Endodermal cell (in vitro differentiated cells): Measurements from ENCODE around the gene TCF4. TPM values are rescaled to one million over a fixed set of nuclear protein-coding genes. Genes with fewer than 3 reads are reported as not detected.

ENCODE experiments used
- DNase-seq: peaks from one replicate; pipeline ENCODE4 v3.0.0-alpha.2; 2017
- H3K27ac ChIP-seq: 2 replicates; pipeline ENCODE4 v1.5.1; 2013; ENCODE audit warnings: mild to moderate bottlenecking, low read depth, low read length, moderate library complexity
- H3K27me3 ChIP-seq: 2 replicates; pipeline ENCODE4 v1.6.1; 2013; ENCODE audit warnings: mild to moderate bottlenecking, low read length, moderate library complexity; ENCODE audit not compliant: insufficient read depth, control insufficient read depth, poor library complexity, severe bottlenecking
- H3K36me3 ChIP-seq: 2 replicates; pipeline ENCODE4 v1.7.0; 2013; ENCODE audit warnings: mild to moderate bottlenecking, low read length, moderate library complexity; ENCODE audit not compliant: control insufficient read depth, insufficient read depth
- H3K4me1 ChIP-seq: one replicate; pipeline ENCODE4 v1.7.0; 2013; ENCODE audit warnings: low read length; ENCODE audit not compliant: control insufficient read depth, insufficient read depth
- H3K4me3 ChIP-seq: 2 replicates; pipeline ENCODE4 v1.5.1; 2013; ENCODE audit warnings: mild to moderate bottlenecking, low read length, moderate library complexity
- H3K9ac ChIP-seq: 2 replicates; pipeline ENCODE4 v1.6.1; 2013; ENCODE audit warnings: mild to moderate bottlenecking, low read length, moderate library complexity; ENCODE audit not compliant: poor library complexity, severe bottlenecking; ENCODE audit errors: extremely low read depth
- H3K9me3 ChIP-seq: 2 replicates; pipeline ENCODE4 v1.6.1; 2013; ENCODE audit warnings: mild to moderate bottlenecking, low read length, moderate library complexity; ENCODE audit not compliant: control insufficient read depth
- H3K27ac Mint-ChIP-seq: 2 replicates; pipeline ENCODE4 v1.8.0; 2020; ENCODE audit warnings: mixed read lengths
- H3K27me3 Mint-ChIP-seq: 2 replicates; pipeline ENCODE4 v1.8.0; 2021; ENCODE audit warnings: mild to moderate bottlenecking, mixed read lengths; ENCODE audit not compliant: insufficient read depth
- H3K36me3 Mint-ChIP-seq: 2 replicates; pipeline ENCODE4 v1.8.0; 2020; ENCODE audit warnings: low read depth, mixed read lengths
- H3K4me1 Mint-ChIP-seq: 2 replicates; pipeline ENCODE4 v1.8.0; 2020; ENCODE audit warnings: mixed read lengths
- H3K4me3 Mint-ChIP-seq: 2 replicates; pipeline ENCODE4 v1.8.0; 2020; ENCODE audit warnings: mild to moderate bottlenecking, moderate library complexity, mixed read lengths
- H3K9me3 Mint-ChIP-seq: 2 replicates; pipeline ENCODE4 v1.8.0; 2020; ENCODE audit warnings: mild to moderate bottlenecking, mixed read lengths
- WGBS, 2 experiments: methylation state at CpG; one replicate each; pipeline versions ENCODE4 v1.1.5 to v1.1.7; 2013; ENCODE audit warnings: missing lambda C conversion rate in 2 of 2, mixed read lengths in 1 of 2; ENCODE audit not compliant: insufficient coverage in 1 of 2, insufficient read length in 1 of 2; 5-methylcytosine and 5-hydroxymethylcytosine counted together
- total RNA-seq, 2 donors: library from RNA; stranded (reverse); fragmentation: NEBNext Ultra II Directional in 1 of 2; extraction: Animal tissue kit (Norgen Biotek cat#: 25700) in 1 of 2; gene quantifications; 2 replicates in 1 of 2; 3 replicates in 1 of 2; pipeline ENCODE4 v1.2.1, GENCODE V29; 2021
- TF ChIP-seq, protein P1 (sequence below): fragments of 200-600 bp; sonication (generic); conservative IDR thresholded peaks from 2 replicates; pipeline ENCODE4 v1.5.0; 2021; ENCODE audit warnings: antibody characterized with exemption, mild to moderate bottlenecking

Gene TCF4
- total RNA-seq, 2 donors from 2014 or later = 40.4 to 58.5 TPM

DNA sequence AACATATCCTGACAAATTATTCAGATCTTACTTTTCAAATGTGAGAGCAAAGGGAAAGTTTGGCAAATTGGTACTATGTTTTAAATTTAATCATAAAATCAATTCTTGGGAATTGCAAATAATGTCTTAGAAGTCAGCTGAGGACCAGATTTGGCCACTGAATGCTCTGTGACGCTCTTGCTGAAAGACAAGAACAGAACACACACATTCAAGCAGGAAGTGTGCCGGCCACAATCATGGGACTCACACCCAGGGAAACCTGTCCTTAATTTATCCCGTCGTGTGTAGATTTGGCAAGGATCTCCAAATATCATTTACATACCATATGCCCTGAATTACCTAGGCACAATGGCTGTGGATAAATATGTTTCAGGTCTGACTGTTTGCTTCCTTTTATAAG is 253.1 kb downstream of the TCF4 start:
- Histone ChIP-seq H3K27ac (no peak overlapping the region), H3K9ac (no peak overlapping the region), H3K4me1 (no peaks in the 10 kb centered on the region), H3K4me3 (no peak overlapping the region), H3K27me3 (no peaks in the 10 kb centered on the region), H3K9me3 (no peaks in the 10 kb centered on the region), H3K36me3 (no peaks in the 10 kb centered on the region)
- DNase-seq = no peak
- WGBS, 2 experiments = 84 to 96% methylated on average over 4 of the region's 4 CpGs
- H3K27ac Mint-ChIP-seq = no peak overlapping the region
- peaks cover 15% of the 10 kb centered on the region for H3K4me1 Mint-ChIP-seq
- H3K9me3 Mint-ChIP-seq = no peaks in the 10 kb centered on the region
- TF ChIP-seq, protein P1, sequence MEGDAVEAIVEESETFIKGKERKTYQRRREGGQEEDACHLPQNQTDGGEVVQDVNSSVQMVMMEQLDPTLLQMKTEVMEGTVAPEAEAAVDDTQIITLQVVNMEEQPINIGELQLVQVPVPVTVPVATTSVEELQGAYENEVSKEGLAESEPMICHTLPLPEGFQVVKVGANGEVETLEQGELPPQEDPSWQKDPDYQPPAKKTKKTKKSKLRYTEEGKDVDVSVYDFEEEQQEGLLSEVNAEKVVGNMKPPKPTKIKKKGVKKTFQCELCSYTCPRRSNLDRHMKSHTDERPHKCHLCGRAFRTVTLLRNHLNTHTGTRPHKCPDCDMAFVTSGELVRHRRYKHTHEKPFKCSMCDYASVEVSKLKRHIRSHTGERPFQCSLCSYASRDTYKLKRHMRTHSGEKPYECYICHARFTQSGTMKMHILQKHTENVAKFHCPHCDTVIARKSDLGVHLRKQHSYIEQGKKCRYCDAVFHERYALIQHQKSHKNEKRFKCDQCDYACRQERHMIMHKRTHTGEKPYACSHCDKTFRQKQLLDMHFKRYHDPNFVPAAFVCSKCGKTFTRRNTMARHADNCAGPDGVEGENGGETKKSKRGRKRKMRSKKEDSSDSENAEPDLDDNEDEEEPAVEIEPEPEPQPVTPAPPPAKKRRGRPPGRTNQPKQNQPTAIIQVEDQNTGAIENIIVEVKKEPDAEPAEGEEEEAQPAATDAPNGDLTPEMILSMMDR = no peak
- no peak overlapping the region for H3K4me3 Mint-ChIP-seq
- H3K36me3 Mint-ChIP-seq = no peaks in the 10 kb centered on the region
- no peaks in the 10 kb centered on the region for H3K27me3 Mint-ChIP-seq

DNA sequence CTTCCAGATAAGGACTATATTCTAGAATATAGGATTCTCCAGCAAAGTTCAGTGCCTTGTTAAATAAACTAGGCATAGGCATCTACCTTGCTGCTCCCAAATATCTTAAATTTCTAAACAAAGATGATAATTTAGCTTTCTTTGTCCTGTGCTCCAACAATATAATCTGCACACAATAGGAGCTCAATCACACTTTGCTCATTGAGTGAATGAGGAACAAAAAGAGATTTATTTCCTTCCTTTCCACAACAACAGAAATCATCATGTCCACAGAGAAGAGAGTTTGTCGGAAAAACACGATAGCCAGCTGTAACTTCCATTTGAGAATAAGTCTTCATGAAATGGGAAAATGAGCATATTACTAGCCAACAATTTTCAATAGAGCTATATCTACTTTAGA is 256.7 kb downstream of the TCF4 start:
- peaks cover 11% of the 10 kb centered on the region for H3K4me1 Mint-ChIP-seq
- Histone ChIP-seq H3K9me3 (no peaks in the 10 kb centered on the region), H3K27ac (no peak overlapping the region), H3K4me3 (no peak overlapping the region), H3K4me1 (peaks cover 3% of the 10 kb centered on the region), H3K36me3 (no peaks in the 10 kb centered on the region), H3K9ac (no peak overlapping the region), H3K27me3 (no peaks in the 10 kb centered on the region)
- no peaks in the 10 kb centered on the region for H3K27me3 Mint-ChIP-seq
- no peaks in the 10 kb centered on the region for H3K36me3 Mint-ChIP-seq
- DNase-seq = no peak
- no peak overlapping the region for H3K27ac Mint-ChIP-seq
- TF ChIP-seq, protein P1 = no peak
- H3K9me3 Mint-ChIP-seq = no peaks in the 10 kb centered on the region
- WGBS, 2 experiments = 84% methylated on average over 2 of the region's 2 CpGs; no CpG with 5 or more reads in 1 of the 2 experiments
- H3K4me3 Mint-ChIP-seq = no peak overlapping the region

DNA sequence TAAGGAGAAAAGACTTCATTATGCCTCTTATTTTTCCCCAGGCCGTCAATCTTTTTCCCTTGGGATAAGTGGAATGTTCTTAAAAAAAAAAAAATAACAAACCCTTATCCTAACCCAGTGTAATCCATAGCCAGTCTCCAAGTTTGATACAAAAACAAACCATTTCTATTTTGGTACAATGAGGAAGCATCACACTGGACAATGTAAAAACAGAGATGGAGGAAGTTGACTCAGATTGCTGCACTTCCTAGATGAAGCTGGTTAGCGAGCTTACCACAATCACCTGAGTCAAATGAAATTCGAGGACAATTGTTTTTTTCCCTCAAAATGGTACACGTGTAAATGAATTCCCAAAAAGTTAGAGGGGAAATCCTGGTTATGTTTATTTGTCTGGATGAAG is 259.7 kb downstream of the TCF4 start:
- no peaks in the 10 kb centered on the region for H3K9me3 Mint-ChIP-seq
- Histone ChIP-seq H3K4me1 (peaks cover 6% of the 10 kb centered on the region), H3K9ac (no peak overlapping the region), H3K27ac (no peak overlapping the region), H3K4me3 (no peak overlapping the region), H3K9me3 (no peaks in the 10 kb centered on the region), H3K27me3 (no peaks in the 10 kb centered on the region), H3K36me3 (no peaks in the 10 kb centered on the region)
- WGBS, 2 experiments = 90 to 91% methylated on average over 2 to 3 of the region's 4 CpGs
- H3K27ac Mint-ChIP-seq = no peak overlapping the region
- peaks cover 15% of the 10 kb centered on the region for H3K4me1 Mint-ChIP-seq
- DNase-seq = no peak
- H3K4me3 Mint-ChIP-seq = no peak overlapping the region
- H3K36me3 Mint-ChIP-seq = no peaks in the 10 kb centered on the region
- TF ChIP-seq, protein P1 = no peak
- H3K27me3 Mint-ChIP-seq = no peaks in the 10 kb centered on the region
